Measurements from ENCODE around the gene IMPDH2. TPM values are rescaled to one million over a fixed set of nuclear protein-coding genes. Genes with fewer than 3 reads are reported as not detected.
A peak's percentile ranks its signal among the peaks of the same experiment; 100 is the strongest.

Gene IMPDH2
- total and polyA plus RNA-seq, 2 experiments from 2014 or later = 118 to 186 TPM

DNA sequence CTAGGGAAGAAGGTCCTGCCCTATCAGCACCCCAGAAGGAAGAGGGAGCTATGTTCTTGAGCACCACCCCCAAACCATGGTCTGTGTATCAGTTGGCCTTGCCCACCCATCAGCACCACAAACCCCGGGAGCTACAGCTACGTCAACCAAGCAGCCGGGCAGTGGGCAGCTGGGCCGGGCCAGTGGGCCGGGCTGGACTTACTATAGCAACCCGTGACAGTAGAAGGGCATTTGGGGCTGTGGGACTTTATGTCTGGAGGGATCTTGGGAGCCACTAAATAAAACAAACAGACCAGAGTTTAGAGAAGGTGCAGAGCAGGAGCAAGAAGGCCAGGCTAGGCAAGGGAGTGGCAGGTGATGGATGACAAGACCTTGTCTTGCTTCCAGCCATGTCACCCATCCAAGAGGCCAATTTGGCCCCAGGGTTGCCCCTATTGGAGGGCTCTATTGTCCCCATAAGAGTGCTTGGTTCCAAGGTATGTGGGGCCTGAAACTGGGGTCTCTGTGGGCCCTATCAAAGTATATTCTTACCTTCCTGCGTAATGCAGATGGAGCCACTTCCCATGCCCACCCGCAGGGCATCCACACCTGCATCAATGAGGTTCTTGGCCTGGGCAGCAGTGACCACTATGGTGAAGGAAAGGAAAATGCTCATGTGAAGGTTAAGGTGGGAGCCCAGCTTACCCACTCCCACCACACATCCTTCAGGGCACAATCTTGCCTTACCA, 3.2 kb downstream of the IMPDH2 start:
- no peak for DNase-seq (ENCODE audit: low read depth in 1 of 2, low spot score in 1 of 2)
- peaks cover 34% of the 10 kb centered on the region for H3K36me3 ChIP-seq
- H3K4me3 ChIP-seq = no peak overlapping the region
- no peak overlapping the region for H3K27ac ChIP-seq
- TF ChIP-seq, protein P1, sequence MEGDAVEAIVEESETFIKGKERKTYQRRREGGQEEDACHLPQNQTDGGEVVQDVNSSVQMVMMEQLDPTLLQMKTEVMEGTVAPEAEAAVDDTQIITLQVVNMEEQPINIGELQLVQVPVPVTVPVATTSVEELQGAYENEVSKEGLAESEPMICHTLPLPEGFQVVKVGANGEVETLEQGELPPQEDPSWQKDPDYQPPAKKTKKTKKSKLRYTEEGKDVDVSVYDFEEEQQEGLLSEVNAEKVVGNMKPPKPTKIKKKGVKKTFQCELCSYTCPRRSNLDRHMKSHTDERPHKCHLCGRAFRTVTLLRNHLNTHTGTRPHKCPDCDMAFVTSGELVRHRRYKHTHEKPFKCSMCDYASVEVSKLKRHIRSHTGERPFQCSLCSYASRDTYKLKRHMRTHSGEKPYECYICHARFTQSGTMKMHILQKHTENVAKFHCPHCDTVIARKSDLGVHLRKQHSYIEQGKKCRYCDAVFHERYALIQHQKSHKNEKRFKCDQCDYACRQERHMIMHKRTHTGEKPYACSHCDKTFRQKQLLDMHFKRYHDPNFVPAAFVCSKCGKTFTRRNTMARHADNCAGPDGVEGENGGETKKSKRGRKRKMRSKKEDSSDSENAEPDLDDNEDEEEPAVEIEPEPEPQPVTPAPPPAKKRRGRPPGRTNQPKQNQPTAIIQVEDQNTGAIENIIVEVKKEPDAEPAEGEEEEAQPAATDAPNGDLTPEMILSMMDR (IDR thresholded peaks at IDR 0.05; ENCODE audit: low read depth, low read length) = no peak
- no peaks in the 10 kb centered on the region for H3K9me3 ChIP-seq (ENCODE audit: low read depth)
- peaks cover 5% of the 10 kb centered on the region for H3K4me1 ChIP-seq (ENCODE audit: low read depth)
- no peaks in the 10 kb centered on the region for H3K27me3 ChIP-seq

DNA sequence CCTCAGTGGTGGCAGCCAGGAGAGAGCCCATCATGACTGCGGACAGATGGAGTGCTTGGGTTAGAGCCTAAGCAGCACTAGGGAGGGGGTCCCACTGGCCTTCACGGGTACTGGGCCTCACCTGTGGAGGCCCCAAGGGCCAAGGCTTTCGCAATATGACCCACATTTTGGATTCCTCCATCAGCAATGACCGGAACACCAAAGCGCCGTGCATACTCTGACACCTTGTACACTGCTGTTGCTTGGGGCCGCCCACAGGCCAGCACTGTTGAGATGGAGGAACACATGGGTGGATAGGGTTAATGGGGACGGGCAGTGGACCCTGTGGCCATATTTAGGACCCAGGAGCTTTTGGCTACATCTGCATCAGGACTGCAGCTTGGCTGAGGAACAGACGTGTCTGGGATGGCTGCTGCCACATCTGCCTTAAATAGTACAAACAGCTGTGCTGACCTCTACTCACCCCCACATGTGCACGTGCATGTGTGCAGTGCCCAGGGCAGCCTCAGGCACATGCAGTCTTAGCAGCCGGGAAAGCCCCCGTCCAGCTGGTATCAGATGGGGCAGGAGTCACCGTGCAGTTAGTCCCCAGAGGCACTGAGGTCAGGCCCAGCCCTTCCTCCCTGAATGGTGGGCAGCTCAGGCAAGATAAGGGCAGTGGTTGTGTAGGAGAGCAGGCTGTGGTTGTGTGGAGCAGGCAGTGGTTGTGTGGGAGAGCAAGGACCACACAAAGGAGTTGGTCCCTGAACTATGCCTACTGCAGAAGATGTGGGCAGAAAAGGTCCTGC, 4.0 kb downstream of the IMPDH2 start:
- no peaks in the 10 kb centered on the region for H3K9me3 ChIP-seq (ENCODE audit: low read depth)
- TF ChIP-seq, protein P1 (IDR thresholded peaks at IDR 0.05; ENCODE audit: low read depth, low read length) = no peak
- H3K36me3 ChIP-seq = peaks cover 31% of the 10 kb centered on the region
- no peak for DNase-seq (ENCODE audit: low read depth in 1 of 2, low spot score in 1 of 2)
- peaks cover 6% of the 10 kb centered on the region for H3K4me1 ChIP-seq (ENCODE audit: low read depth)
- H3K4me3 ChIP-seq = no peak overlapping the region
- H3K27ac ChIP-seq = no peak overlapping the region
- no peaks in the 10 kb centered on the region for H3K27me3 ChIP-seq

DNA sequence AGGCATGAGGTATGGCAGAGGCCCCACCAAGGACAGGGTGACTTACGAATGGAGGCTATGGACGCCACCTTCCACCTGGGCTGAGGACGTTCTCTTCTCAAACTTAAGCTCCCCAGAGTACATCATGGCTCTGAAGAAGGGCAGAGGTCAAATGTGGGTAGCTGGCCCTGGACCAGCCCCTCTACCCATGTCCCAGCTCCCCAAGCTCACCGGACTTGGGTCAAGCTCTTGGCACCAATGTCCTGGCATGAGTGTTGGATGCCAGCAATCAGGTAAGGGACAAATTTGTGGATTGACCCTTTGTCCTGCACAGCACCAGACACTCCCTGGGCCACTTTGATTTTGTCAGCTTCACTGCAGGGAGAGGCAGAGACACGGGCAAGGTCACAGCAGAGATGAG, 4.7 kb downstream of the IMPDH2 start:
- Histone ChIP-seq H3K27ac (no peak overlapping the region), H3K27me3 (no peaks in the 10 kb centered on the region), H3K4me3 (no peak overlapping the region), H3K4me1 (ENCODE audit: low read depth) (peaks cover 11% of the 10 kb centered on the region), H3K9me3 (ENCODE audit: low read depth) (no peaks in the 10 kb centered on the region), H3K36me3 (peaks cover 30% of the 10 kb centered on the region)
- TF ChIP-seq, protein P1 (IDR thresholded peaks at IDR 0.05; ENCODE audit: low read depth, low read length) = no peak
- DNase-seq (ENCODE audit: low read depth in 1 of 2, low spot score in 1 of 2) = no peak

DNA sequence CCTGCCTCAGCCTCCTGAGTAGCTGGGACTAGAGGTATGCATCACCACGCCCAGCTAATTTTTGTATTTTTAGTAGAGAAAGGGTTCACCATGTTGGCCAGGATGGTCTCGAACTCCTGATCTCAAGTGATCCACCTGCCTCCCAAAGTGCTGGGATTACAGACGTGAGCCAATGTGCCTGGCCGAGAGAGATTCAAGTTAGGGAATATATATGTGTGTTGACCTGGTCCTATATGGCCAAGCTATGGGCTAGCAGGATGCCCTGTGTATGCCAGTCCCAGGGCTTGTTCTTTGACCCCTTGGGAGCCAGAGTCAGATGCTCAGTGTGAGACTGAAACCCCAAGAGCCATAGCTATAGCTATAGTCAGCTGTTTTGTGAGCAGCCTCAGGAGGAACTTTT, 5.4 kb downstream of the IMPDH2 start:
- peaks cover 30% of the 10 kb centered on the region for H3K36me3 ChIP-seq
- no peaks in the 10 kb centered on the region for H3K27me3 ChIP-seq
- no peaks in the 10 kb centered on the region for H3K9me3 ChIP-seq (ENCODE audit: low read depth)
- peaks cover 11% of the 10 kb centered on the region for H3K4me1 ChIP-seq (ENCODE audit: low read depth)
- H3K4me3 ChIP-seq = no peak overlapping the region
- DNase-seq (ENCODE audit: low read depth in 1 of 2, low spot score in 1 of 2) = no peak
- TF ChIP-seq, protein P1 (IDR thresholded peaks at IDR 0.05; ENCODE audit: low read depth, low read length) = no peak
- H3K27ac ChIP-seq = no peak overlapping the region

DNA sequence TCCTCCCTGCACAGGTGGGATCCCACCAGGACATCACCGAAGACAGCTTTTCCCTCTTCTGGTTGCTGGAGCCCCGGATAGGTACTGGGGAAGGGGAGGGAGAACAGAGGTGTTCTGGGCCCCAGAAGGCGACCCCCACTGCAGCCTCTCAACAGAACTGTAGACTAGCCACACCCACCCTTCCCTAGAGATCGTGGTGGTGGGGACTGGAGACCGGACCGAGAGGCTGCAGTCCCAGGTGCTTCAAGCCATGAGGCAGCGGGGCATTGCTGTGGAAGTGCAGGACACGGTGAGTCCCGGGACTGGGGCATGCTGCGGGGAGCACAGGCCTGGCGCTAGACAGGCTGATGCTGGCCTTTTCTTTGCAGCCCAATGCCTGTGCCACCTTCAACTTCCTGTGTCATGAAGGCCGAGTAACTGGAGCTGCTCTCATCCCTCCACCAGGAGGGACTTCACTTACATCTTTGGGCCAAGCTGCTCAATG, 6.5 kb downstream of the IMPDH2 start:
- Histone ChIP-seq H3K27me3 (no peaks in the 10 kb centered on the region), H3K36me3 (peaks cover 30% of the 10 kb centered on the region), H3K4me1 (ENCODE audit: low read depth) (peaks cover 11% of the 10 kb centered on the region), H3K27ac (peak overlapping the region; percentile 96), H3K9me3 (ENCODE audit: low read depth) (no peaks in the 10 kb centered on the region), H3K4me3 (peak overlapping the region; percentile 55)
- DNase-seq (ENCODE audit: low read depth in 1 of 2, low spot score in 1 of 2) = no peak
- TF ChIP-seq, protein P1 (IDR thresholded peaks at IDR 0.05; ENCODE audit: low read depth, low read length) = no peak
